NCI-H82 treated with DMSO at 0.1 percent for 48 hours (cell line): ENCODE results near the gene RBM15.
A peak's percentile ranks its signal among the peaks of the same experiment; 100 is the strongest.

Experiments used
- DNase-seq: peaks from one replicate; lab custom pipeline; 2025; ENCODE audit not compliant: unreplicated experiment; lab: John Stamatoyannopoulos, UW

The RBM15 gene

GRCh38 chr1:110319332-110320167 lies 19.6 kb upstream of the RBM15 start:
- DNase-seq = no peak

- DNase-seq = no peak
Observed at GRCh38 chr1:110320168-110320518, 19.0 kb upstream of the RBM15 start.

- DNase-seq = no peak
Observed at GRCh38 chr1:110321045-110321444, 18.1 kb upstream of the RBM15 start.

- no peak for DNase-seq
Observed at GRCh38 chr1:110321846-110322245, 17.3 kb upstream of the RBM15 start.

DNA sequence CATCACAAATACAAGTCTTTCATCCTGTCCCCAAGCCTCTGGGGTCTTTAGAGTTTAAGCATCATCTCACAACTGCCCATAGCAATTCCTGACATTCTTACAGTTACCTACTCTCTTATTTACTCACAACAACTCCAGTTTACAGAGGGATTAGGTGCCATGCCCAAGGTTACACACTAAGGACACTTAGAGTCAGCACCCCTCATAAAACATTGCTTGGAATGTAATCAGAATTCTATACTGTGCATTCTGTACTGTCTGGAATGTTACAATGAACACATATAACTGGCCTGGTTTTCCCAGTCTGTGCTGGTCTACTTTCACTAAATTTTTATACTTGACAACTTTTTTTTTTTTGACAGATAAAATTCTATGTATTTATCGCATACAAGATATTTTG lies 14.5 kb upstream of the RBM15 start:
- no peak for DNase-seq

GRCh38 chr1:110326826-110327225 lies 12.4 kb upstream of the RBM15 start:
- DNase-seq = no peak

DNA sequence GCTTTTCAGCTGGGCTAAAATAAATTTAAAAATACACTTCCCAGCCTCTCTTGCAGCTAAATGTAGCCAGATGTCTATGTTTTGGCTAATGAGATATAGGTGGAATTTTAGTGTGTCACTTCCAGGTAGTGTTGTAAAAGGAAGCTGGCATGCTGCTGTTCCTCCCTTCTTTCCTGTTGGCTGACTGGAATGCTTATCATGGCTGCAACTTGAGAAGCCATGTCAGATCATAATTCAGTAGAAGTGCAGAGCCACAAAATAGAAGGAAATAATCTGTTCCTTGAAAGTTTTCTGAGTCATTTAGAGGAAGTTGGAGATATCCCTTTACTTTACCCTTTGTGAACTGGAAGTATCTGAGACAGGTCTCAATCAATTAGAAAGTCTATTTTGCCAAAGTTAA lies 10.9 kb upstream of the RBM15 start:
- DNase-seq = no peak

DNA sequence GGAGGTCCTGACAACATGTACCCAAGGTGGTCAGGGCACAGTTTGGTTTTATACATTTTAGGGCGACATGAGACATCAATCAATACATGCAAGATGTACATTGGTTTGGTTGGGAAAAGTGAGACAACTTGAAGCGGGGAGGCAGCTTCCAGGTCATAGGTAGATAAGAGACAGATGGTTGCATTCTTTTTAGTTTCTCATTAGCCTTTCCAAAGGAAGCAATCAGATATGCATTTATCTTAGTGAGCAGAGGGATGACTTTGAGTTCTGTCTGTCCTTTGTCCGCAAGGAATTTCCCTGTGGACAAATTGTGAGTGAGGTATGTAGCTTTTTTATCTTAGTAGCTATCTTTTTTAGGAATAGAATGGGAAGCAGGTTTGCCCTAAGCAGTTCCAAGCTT lies 10.5 kb upstream of the RBM15 start:
- DNase-seq = no peak

DNA sequence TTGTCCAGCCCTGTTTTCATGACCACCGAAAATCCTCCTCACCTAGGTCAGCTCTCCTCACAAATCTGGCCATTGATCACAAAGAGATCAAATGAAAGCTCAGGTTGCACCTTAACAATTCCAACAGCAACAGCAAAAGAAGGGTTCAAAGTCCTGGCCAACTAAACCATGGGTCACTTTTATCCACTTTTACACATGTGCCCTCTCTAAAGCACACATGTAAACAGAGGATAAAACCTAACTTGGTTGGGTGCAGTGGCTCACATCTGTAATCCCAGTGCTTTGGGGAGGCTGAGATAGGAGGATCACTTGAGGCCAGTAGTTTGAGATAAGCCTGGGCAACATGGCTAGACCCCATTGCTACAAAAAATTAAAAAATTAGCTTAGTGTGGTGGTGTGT lies 3.9 kb upstream of the RBM15 start:
- no peak for DNase-seq

- no peak for DNase-seq
Observed at GRCh38 chr1:110336300-110337039, 2.7 kb upstream of the RBM15 start.

DNA sequence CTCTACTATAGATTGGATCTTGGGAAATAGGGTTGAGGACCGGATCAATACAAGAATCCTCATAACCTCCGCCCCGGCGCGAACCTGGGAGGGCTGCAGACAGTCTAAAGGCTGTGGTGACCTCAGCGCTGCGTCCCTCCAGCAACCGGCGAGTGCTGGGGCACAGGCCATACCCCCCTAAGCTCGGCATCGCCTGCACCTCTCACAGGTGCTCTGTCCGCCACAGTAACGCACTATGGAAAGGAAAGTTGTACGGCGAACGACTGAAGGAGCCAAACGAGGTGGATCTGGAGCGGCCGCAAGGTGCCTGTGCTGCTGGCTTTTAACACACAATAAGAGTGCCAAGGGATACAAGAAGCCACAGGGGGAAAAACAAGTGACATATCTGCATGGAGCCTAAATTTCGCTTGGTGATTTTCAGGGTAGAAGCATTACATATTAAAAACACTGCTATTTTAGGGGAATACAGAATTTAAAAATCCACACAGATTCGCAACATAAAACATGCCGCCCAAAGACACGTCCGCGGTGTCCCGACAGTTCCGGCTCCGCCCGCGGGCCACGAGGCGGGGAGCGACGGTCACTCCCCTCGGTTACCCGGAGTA lies 1.4 kb upstream of the RBM15 start:
- DNase-seq = peak; percentile 75

GRCh38 chr1:110338309-110338885 lies 780 bp upstream of the RBM15 start:
- peak; percentile 86 for DNase-seq

DNA sequence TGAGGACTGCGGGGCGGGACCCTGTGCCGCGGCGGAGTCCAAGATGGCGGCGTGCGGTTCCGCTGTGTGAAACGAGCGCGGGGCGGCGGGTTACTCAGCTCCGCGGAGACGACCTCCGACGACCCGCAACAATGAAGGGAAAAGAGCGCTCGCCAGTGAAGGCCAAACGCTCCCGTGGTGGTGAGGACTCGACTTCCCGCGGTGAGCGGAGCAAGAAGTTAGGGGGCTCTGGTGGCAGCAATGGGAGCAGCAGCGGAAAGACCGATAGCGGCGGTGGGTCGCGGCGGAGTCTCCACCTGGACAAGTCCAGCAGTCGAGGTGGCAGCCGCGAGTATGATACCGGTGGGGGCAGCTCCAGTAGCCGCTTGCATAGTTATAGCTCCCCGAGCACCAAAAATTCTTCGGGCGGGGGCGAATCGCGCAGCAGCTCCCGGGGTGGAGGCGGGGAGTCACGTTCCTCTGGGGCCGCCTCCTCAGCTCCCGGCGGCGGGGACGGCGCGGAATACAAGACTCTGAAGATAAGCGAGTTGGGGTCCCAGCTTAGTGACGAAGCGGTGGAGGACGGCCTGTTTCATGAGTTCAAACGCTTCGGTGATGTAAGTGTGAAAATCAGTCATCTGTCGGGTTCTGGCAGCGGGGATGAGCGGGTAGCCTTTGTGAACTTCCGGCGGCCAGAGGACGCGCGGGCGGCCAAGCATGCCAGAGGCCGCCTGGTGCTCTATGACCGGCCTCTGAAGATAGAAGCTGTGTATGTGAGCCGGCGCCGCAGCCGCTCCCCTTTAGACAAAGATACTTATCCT lies 430 bp downstream of the RBM15 start:
- no peak for DNase-seq

DNA sequence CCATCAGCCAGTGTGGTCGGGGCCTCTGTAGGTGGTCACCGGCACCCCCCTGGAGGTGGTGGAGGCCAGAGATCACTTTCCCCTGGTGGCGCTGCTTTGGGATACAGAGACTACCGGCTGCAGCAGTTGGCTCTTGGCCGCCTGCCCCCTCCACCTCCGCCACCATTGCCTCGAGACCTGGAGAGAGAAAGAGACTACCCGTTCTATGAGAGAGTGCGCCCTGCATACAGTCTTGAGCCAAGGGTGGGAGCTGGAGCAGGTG lies 961 bp downstream of the RBM15 start:
- no peak for DNase-seq

DNA sequence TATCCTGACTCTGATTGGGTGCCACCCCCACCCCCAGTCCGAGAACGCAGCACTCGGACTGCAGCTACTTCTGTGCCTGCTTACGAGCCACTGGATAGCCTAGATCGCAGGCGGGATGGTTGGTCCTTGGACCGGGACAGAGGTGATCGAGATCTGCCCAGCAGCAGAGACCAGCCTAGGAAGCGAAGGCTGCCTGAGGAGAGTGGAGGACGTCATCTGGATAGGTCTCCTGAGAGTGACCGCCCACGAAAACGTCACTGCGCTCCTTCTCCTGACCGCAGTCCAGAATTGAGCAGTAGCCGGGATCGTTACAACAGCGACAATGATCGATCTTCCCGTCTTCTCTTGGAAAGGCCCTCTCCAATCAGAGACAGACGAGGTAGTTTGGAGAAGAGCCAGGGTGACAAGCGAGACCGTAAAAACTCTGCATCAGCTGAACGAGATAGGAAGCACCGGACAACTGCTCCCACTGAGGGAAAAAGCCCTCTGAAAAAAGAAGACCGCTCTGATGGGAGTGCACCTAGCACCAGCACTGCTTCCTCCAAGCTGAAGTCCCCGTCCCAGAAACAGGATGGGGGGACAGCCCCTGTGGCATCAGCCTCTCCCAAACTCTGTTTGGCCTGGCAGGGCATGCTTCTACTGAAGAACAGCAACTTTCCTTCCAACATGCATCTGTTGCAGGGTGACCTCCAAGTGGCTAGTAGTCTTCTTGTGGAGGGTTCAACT lies 2.1 kb downstream of the RBM15 start:
- no peak for DNase-seq

- no peak for DNase-seq
Observed at GRCh38 chr1:110341872-110342331, 2.7 kb downstream of the RBM15 start.

DNA sequence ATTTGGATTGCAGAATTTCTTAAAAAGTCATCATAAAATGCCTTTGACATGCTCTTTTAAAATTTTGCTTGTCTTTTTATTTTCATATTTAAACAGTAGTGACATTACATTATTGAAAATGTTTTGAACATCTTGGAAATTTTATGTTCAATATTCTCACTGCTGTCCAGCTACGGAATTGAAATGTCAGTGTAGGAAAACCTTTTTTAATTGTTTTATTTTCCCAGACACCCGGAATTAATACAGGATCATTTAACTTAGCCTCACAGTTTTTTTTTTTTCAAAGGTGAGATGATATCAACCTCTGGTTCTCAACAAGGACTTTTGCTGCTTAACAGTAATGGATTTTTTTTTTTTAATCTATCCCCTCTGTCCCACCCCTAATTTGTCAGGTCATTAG lies 4.1 kb downstream of the RBM15 start:
- no peak for DNase-seq

- no peak for DNase-seq
Observed at GRCh38 chr1:110344152-110344551, 5.0 kb downstream of the RBM15 start.

DNA sequence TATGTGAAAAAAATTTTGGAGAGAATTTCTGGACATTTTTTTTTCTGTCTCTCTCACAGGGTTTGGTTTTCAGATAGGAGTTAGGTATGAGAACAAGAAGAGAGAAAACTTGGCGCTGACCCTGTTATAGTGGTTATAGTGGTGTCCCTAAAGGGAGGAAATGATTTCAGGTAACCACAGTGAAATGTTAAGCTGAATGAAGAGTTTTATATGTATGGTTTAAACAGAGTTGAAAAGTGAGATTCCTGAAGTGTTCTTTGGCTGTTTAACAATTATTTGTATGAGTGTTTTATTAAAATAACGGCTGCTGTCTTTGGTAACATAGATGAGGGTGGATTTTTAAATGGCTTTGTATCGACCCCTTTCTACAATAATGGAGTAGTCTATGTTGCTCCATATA lies 6.3 kb downstream of the RBM15 start:
- no peak for DNase-seq

GRCh38 chr1:110346690-110347089 lies 7.5 kb downstream of the RBM15 start:
- DNase-seq = no peak
